Upper lobe of left lung (tissue), 6 donors: ENCODE results near the gene KRTAP21-3. TPM values are rescaled to one million over a fixed set of nuclear protein-coding genes. Genes with fewer than 3 reads are reported as not detected.

Source experiments
- ATAC-seq, 2 donors: fragments of 200-7000 bp; cut with Tn5 transposase; one replicate each; pipeline ENCODE4 v1.9.1; 2022; ENCODE audit warnings: mild to moderate bottlenecking in 2 of 2, moderate library complexity in 2 of 2; ENCODE audit not compliant: low FRiP score in 2 of 2
- DNase-seq, 2 donors: peaks; one replicate each; pipeline ENCODE4 v3.0.0-alpha.2; 2019 to 2020
- H3K27ac ChIP-seq, 4 donors: fragments of 200-600 bp; sonication (generic); one replicate each; pipeline ENCODE4 v1.5.1; 2016 to 2019
- H3K27me3 ChIP-seq, 4 donors: fragments of 200-600 bp; sonication (generic); one replicate each; pipeline ENCODE4 v1.5.1; 2017 to 2019
- H3K36me3 ChIP-seq, 4 donors: fragments of 200-600 bp; sonication (generic); one replicate each; pipeline ENCODE4 v1.5.1; 2016 to 2019
- H3K4me1 ChIP-seq, 4 donors: fragments of 200-600 bp; sonication (generic); one replicate each; pipeline ENCODE4 v1.5.1; 2018 to 2019
- H3K4me3 ChIP-seq, 4 donors: fragments of 200-600 bp; sonication (generic); one replicate each; pipeline ENCODE4 v1.5.1; 2017 to 2019; ENCODE audit warnings: mild to moderate bottlenecking in 2 of 4, moderate library complexity in 1 of 4
- H3K9me3 ChIP-seq, 4 donors: fragments of 200-600 bp; sonication (generic); one replicate each; pipeline ENCODE4 v1.5.1; 2018 to 2019
- CTCF ChIP-seq, 6 experiments: fragments of 450-650 bp in 4 of 6; fragments of 200-600 bp in 2 of 6; sonication (generic) in 2 of 6; IDR thresholded peaks; one replicate each; pipeline ENCODE4 v1.5.1; 2016 to 2019; ENCODE audit warnings: antibody characterized with exemption in 6 of 6
- EP300 ChIP-seq, 4 donors: sonication (generic); formaldehyde crosslinking; IDR thresholded peaks; one replicate each; pipeline ENCODE4 v1.5.1; 2017; ENCODE audit warnings: antibody characterized with exemption in 4 of 4, control low read depth in 2 of 4
- POLR2A ChIP-seq, 4 donors: fragments of 450-650 bp; IDR thresholded peaks; one replicate each; pipeline ENCODE4 v1.5.1; 2016 to 2017; ENCODE audit warnings: antibody characterized with exemption in 4 of 4, mild to moderate bottlenecking in 2 of 4
- POLR2AphosphoS5 ChIP-seq, 2 donors: sonication (generic); formaldehyde crosslinking; IDR thresholded peaks; one replicate each; pipeline ENCODE4 v1.5.1; 2017; ENCODE audit warnings: antibody characterized with exemption in 2 of 2
- WGBS, 2 donors: methylation state at CpG; one replicate each; pipeline ENCODE4 v1.1.5; 2017 to 2018; 5-methylcytosine and 5-hydroxymethylcytosine counted together
- total RNA-seq, 6 donors: library from RNA; depleted of rRNA in 4 of 6; stranded (reverse); fragments of >200 nt in 4 of 6; gene quantifications; one replicate each; pipeline versions ENCODE4 v1.1.0 to v1.2.1, GENCODE V29; 2016 to 2021
- donor health status: DM: no; HTN: no; CAD: no; lungs with moderate emphysema.
- donor health status: DM: no; HTN: yes; CAD: no; lungs with severe emphysema.

The KRTAP21-3 gene
- total RNA-seq, 6 donors from 2014 or later, result not detected

- DNase-seq, result no peak
- no peak for ATAC-seq
- TF ChIP-seq CTCF (IDR thresholded peaks at IDR 0.05), result no peak
- no peak for TF ChIP-seq POLR2A (IDR thresholded peaks at IDR 0.05)
- TF ChIP-seq POLR2AphosphoS5 (IDR thresholded peaks at IDR 0.05), result no peak
- no peak for TF ChIP-seq EP300 (IDR thresholded peaks at IDR 0.05)
- Histone ChIP-seq H3K4me1 (no peaks in the 10 kb centered on the region), H3K27me3 (no peaks in the 10 kb centered on the region), H3K27ac (no peak overlapping the region), H3K4me3 (no peak overlapping the region), H3K9me3 (no peaks in the 10 kb centered on the region), H3K36me3 (no peaks in the 10 kb centered on the region)
- WGBS, 2 donors, result 63 to 65% methylated on average over 1 of the region's 1 CpG
These were observed 14.4 kb upstream of the KRTAP21-3 start for GRCh38 chr21:30733026-30733425.

- 71 to 86% methylated on average over 1 of the region's 1 CpG for WGBS, 2 donors
- H3K4me1 ChIP-seq, result no peaks in the 10 kb centered on the region
- H3K36me3 ChIP-seq, result no peaks in the 10 kb centered on the region
- TF ChIP-seq EP300 (IDR thresholded peaks at IDR 0.05) (no peak), POLR2AphosphoS5 (IDR thresholded peaks at IDR 0.05) (no peak), POLR2A (IDR thresholded peaks at IDR 0.05) (no peak), CTCF (IDR thresholded peaks at IDR 0.05) (no peak)
- DNase-seq (no peak), ATAC-seq (no peak)
- no peak overlapping the region for H3K27ac ChIP-seq
- no peaks in the 10 kb centered on the region for H3K9me3 ChIP-seq
- no peaks in the 10 kb centered on the region for H3K27me3 ChIP-seq
- no peak overlapping the region for H3K4me3 ChIP-seq
These were observed 8.1 kb upstream of the KRTAP21-3 start for GRCh38 chr21:30726726-30727125.

DNA sequence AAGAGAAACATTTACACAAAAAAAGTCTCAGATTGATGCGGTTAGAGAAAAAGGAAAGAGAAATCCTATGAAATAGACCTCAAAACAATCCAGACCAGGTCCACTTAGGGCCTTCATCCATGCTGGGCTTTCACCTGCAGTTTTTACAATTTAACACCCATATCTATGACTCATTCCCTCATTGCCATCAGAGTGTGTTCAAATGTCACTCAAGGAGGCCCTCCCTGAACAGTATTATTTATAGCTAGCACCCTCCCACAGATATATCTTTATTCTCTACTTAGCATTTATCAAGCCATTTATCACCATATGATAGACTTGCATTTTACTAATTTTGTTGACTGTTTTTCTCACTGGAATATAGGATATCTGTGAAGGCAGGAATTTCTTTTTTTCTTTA, 824 bp upstream of the KRTAP21-3 start:
- 84 to 90% methylated on average over 1 of the region's 1 CpG for WGBS, 2 donors
- DNase-seq (no peak), ATAC-seq (no peak)
- Histone ChIP-seq H3K27me3 (no peaks in the 10 kb centered on the region), H3K4me1 (no peaks in the 10 kb centered on the region), H3K9me3 (no peaks in the 10 kb centered on the region), H3K27ac (no peak overlapping the region), H3K4me3 (no peak overlapping the region), H3K36me3 (no peaks in the 10 kb centered on the region)
- TF ChIP-seq POLR2A (IDR thresholded peaks at IDR 0.05), result no peak
- no peak for TF ChIP-seq CTCF (IDR thresholded peaks at IDR 0.05)
- no peak for TF ChIP-seq POLR2AphosphoS5 (IDR thresholded peaks at IDR 0.05)
- no peak for TF ChIP-seq EP300 (IDR thresholded peaks at IDR 0.05)

DNA sequence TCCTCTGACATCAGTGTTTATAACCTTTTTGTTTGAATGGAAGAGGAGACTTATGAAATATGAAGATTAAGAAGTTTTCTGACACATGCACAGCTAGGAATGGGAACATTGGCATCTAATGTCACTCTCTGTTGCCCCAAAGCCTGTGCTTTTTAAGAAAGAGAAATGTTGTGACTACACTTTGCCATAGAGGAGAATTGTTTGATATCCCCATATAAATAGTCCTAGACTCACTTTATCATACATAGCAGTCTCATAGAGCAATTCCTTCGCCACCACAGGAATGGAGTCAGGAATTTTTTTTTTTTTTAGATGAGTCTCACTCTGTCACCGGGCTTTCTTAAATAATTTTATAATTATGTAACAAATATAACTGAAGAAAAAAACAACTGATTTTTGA, 1.5 kb downstream of the KRTAP21-3 start:
- DNase-seq (no peak), ATAC-seq (no peak)
- 85 to 86% methylated on average over 2 of the region's 2 CpGs for WGBS, 2 donors
- Histone ChIP-seq H3K9me3 (peaks cover 0 to 2% (median 0%) of the 10 kb centered on the region in 4 donors), H3K27ac (no peak overlapping the region), H3K4me3 (no peak overlapping the region), H3K27me3 (no peaks in the 10 kb centered on the region), H3K36me3 (no peaks in the 10 kb centered on the region), H3K4me1 (no peaks in the 10 kb centered on the region)
- TF ChIP-seq EP300 (IDR thresholded peaks at IDR 0.05) (no peak), CTCF (IDR thresholded peaks at IDR 0.05) (no peak), POLR2AphosphoS5 (IDR thresholded peaks at IDR 0.05) (no peak), POLR2A (IDR thresholded peaks at IDR 0.05) (no peak)

GRCh38 chr21:30714946-30715345, 3.6 kb downstream of the KRTAP21-3 start:
- DNase-seq (no peak), ATAC-seq (no peak)
- H3K27me3 ChIP-seq, result no peaks in the 10 kb centered on the region
- H3K4me1 ChIP-seq, result no peaks in the 10 kb centered on the region
- no peak overlapping the region for H3K4me3 ChIP-seq
- TF ChIP-seq POLR2A (IDR thresholded peaks at IDR 0.05) (no peak), POLR2AphosphoS5 (IDR thresholded peaks at IDR 0.05) (no peak), EP300 (IDR thresholded peaks at IDR 0.05) (no peak), CTCF (IDR thresholded peaks at IDR 0.05) (no peak)
- H3K36me3 ChIP-seq, result no peaks in the 10 kb centered on the region
- H3K9me3 ChIP-seq, result peaks cover 0 to 8% (median 0%) of the 10 kb centered on the region in 4 donors
- H3K27ac ChIP-seq, result no peak overlapping the region
- WGBS, 2 donors, result 74 to 80% methylated on average over 2 of the region's 2 CpGs
